ENCODE results near the gene PRKCI. TPM values are rescaled to one million over a fixed set of nuclear protein-coding genes. Genes with fewer than 3 reads are reported as not detected.

The PRKCI gene
- polyA plus RNA-seq, 1 experiment, result 84.3 TPM

DNA sequence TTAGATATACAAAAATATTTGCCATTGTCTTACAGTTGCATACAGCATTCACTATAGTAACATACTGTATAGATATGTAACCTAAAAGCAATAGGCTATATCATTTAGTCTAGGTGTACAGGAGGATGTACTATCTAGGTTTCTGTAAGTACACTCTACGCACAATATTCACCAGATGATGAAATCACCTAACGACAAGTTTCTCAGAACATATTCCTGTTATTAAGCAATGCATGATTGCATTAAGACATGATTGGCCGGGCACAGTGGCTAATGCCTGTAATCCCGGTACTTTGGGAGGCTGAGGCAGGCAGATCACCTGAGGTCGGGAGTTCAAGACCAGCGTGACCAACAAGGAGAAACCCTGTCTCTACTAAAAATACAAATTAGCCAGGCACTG is 14.5 kb upstream of the PRKCI start:
- Histone ChIP-seq H3K27me3 (ENCODE audit: control insufficient read depth, insufficient read depth, low read length) (no peaks in the 10 kb centered on the region), H3K4me3 (ENCODE audit: low read depth, low read length) (no peak overlapping the region), H3K27ac (ENCODE audit: low read depth, low read length) (no peak overlapping the region), H3K9me3 (ENCODE audit: control insufficient read depth, insufficient read depth, low read length) (no peaks in the 10 kb centered on the region)
- ChIA-PET CTCF (no interaction called here), POLR2A (no interaction called here)
- TF ChIP-seq, protein P1, sequence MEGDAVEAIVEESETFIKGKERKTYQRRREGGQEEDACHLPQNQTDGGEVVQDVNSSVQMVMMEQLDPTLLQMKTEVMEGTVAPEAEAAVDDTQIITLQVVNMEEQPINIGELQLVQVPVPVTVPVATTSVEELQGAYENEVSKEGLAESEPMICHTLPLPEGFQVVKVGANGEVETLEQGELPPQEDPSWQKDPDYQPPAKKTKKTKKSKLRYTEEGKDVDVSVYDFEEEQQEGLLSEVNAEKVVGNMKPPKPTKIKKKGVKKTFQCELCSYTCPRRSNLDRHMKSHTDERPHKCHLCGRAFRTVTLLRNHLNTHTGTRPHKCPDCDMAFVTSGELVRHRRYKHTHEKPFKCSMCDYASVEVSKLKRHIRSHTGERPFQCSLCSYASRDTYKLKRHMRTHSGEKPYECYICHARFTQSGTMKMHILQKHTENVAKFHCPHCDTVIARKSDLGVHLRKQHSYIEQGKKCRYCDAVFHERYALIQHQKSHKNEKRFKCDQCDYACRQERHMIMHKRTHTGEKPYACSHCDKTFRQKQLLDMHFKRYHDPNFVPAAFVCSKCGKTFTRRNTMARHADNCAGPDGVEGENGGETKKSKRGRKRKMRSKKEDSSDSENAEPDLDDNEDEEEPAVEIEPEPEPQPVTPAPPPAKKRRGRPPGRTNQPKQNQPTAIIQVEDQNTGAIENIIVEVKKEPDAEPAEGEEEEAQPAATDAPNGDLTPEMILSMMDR (IDR thresholded peaks at IDR 0.05; ENCODE audit: low read depth, low read length), result no peak
- DNase-seq (ENCODE audit: low read depth, low spot score), result no peak

- TF ChIP-seq, protein P1 (IDR thresholded peaks at IDR 0.05; ENCODE audit: low read depth, low read length), result no peak
- CTCF ChIA-PET, result no interaction called here
- H3K4me3 ChIP-seq (ENCODE audit: low read depth, low read length), result no peak overlapping the region
- no peak overlapping the region for H3K27ac ChIP-seq (ENCODE audit: low read depth, low read length)
- H3K27me3 ChIP-seq (ENCODE audit: control insufficient read depth, insufficient read depth, low read length), result no peaks in the 10 kb centered on the region
- H3K9me3 ChIP-seq (ENCODE audit: control insufficient read depth, insufficient read depth, low read length), result no peaks in the 10 kb centered on the region
- POLR2A ChIA-PET, result interaction anchor here (0.6 kb wide), 1 partner anchor 176 kb away, joined by 6 read pairs; no protein-coding TSS in a partner anchor
- no peak for DNase-seq (ENCODE audit: low read depth, low spot score)
Observed at GRCh38 chr3:170211668-170212067, 10.6 kb upstream of the PRKCI start.

GRCh38 chr3:170219850-170220249 is 2.4 kb upstream of the PRKCI start:
- TF ChIP-seq, protein P1 (IDR thresholded peaks at IDR 0.05; ENCODE audit: low read depth, low read length), result no peak
- CTCF ChIA-PET, result interaction anchor here (1.3 kb wide), 1 partner anchor 31 kb away, joined by 5 read pairs; no protein-coding TSS in a partner anchor

DNA sequence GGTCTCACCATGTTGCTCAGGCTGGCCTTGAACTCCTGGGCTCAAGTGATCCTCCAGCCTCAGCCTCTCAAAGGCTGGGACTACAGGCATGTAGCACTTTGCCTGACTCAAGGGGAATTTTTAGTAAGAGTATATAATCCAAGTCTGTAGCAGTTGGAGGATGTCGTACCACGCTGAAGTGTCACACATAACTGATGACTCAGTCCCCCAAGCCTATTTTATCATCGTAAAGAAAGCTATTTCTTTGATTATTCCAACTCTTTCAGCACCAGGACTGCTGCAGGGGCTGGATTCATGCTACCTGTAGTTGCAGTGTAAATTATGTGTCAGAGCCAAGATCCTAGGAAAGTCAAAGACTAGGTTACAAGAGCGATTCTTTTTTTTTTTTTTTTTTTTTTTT is 1.4 kb upstream of the PRKCI start:
- Histone ChIP-seq H3K27ac (ENCODE audit: low read depth, low read length) (no peak overlapping the region), H3K4me3 (ENCODE audit: low read depth, low read length) (no peak overlapping the region), H3K27me3 (ENCODE audit: control insufficient read depth, insufficient read depth, low read length) (no peaks in the 10 kb centered on the region), H3K9me3 (ENCODE audit: control insufficient read depth, insufficient read depth, low read length) (no peaks in the 10 kb centered on the region; the same call in 1 of the 2 replicates)
- ChIA-PET CTCF (no interaction called here), POLR2A (no interaction called here)
- TF ChIP-seq, protein P1 (IDR thresholded peaks at IDR 0.05; ENCODE audit: low read depth, low read length), result no peak
- DNase-seq (ENCODE audit: low read depth, low spot score), result no peak

More at GRCh38 chr3:170219850-170220249, 2.4 kb upstream of the PRKCI start:
- POLR2A ChIA-PET, result no interaction called here
- DNase-seq (ENCODE audit: low read depth, low spot score), result no peak
- Histone ChIP-seq H3K27me3 (ENCODE audit: control insufficient read depth, insufficient read depth, low read length) (no peaks in the 10 kb centered on the region), H3K4me3 (ENCODE audit: low read depth, low read length) (no peak overlapping the region), H3K9me3 (ENCODE audit: control insufficient read depth, insufficient read depth, low read length) (no peaks in the 10 kb centered on the region; the same call in 1 of the 2 replicates), H3K27ac (ENCODE audit: low read depth, low read length) (no peak overlapping the region)

DNA sequence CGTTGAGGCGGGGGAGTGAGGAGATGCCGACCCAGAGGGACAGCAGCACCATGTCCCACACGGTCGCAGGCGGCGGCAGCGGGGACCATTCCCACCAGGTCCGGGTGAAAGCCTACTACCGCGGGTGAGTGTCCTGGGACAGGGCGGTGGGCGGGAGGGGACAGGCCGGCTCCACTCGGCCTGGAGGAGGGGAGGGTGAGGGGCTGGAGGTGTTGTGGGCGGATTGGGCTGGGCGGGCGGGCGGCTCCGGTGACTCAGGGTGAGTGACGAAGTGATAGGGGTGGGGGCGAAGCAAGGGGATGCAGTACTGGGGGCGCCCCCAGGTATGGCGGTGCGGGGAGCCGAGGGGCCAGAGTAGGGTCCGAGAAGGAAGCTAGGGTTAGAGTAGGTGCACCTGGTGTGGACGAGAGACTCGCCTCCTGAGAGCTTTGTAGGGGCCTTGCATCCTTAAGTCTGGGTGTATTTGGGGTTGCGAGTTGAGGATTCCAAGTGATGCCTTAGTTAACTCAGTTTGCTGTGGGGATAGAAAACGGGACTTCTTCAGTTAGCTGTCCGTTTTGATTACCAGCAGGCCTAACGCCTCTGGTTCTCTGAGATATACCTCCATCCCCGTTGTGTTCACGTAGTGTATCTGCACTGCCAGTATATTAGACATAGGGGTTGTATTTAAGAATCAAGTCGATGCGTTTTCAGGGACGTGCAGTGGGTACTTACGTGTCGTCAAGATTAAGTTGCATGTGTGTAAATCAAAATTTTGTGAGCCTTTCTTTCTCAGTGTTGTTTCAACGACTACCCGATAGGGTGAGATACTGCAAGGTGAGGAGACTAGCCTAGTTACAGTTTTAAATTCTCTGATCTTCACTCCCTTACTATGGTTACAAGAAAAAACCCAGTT is 670 bp downstream of the PRKCI start:
- no peak for DNase-seq (ENCODE audit: low read depth, low spot score)
- no peaks in the 10 kb centered on the region for H3K9me3 ChIP-seq (ENCODE audit: control insufficient read depth, insufficient read depth, low read length)
- POLR2A ChIA-PET, result interaction anchor here (0.5 to 1.4 kb wide), 3 partner anchors 10 to 75 kb away, joined by 3 to 14 read pairs (median 9); no protein-coding TSS in a partner anchor
- H3K27me3 ChIP-seq (ENCODE audit: control insufficient read depth, insufficient read depth, low read length), result no peaks in the 10 kb centered on the region
- TF ChIP-seq, protein P1 (IDR thresholded peaks at IDR 0.05; ENCODE audit: low read depth, low read length), result peak; percentile 34; the same call in 1 of the 2 replicates
- H3K4me3 ChIP-seq (ENCODE audit: low read depth, low read length), result peak overlapping the region; percentile 82
- CTCF ChIA-PET, result interaction anchor here (0.5 to 0.6 kb wide), 2 partner anchors 18 to 27 kb away, joined by 3 read pairs; no protein-coding TSS in a partner anchor
- H3K27ac ChIP-seq (ENCODE audit: low read depth, low read length), result peak overlapping the region; percentile 42
